Muscle layer of duodenum (tissue), 2 donors: ENCODE measurements around the gene PPP1R9A.

ENCODE experiments used
- H3K27ac ChIP-seq: one replicate; pipeline ENCODE4 v1.7.0; 2013; ENCODE audit warnings: mild to moderate bottlenecking, low read length
- H3K27me3 ChIP-seq: one replicate; pipeline ENCODE4 v1.7.0; 2013; ENCODE audit warnings: low read depth, mild to moderate bottlenecking, control low read depth, low read length
- H3K36me3 ChIP-seq, 2 donors: one replicate each; pipeline ENCODE4 v1.7.0; 2013; ENCODE audit warnings: low read length in 2 of 2, control low read depth in 1 of 2, mild to moderate bottlenecking in 1 of 2; ENCODE audit not compliant: insufficient read depth in 2 of 2, control insufficient read depth in 1 of 2
- H3K4me1 ChIP-seq, 2 donors: one replicate each; pipeline ENCODE4 v1.7.0; 2013; ENCODE audit warnings: low read length in 2 of 2, mild to moderate bottlenecking in 2 of 2, control low read depth in 1 of 2, moderate library complexity in 1 of 2; ENCODE audit not compliant: insufficient read depth in 2 of 2, control insufficient read depth in 1 of 2
- H3K4me3 ChIP-seq, 2 donors: one replicate each; pipeline ENCODE4 v1.7.0; 2013; ENCODE audit warnings: low read length in 2 of 2, low read depth in 1 of 2, mild to moderate bottlenecking in 1 of 2
- H3K9me3 ChIP-seq, 2 donors: one replicate each; pipeline ENCODE4 v1.7.0; 2013; ENCODE audit warnings: low read length in 2 of 2, control low read depth in 1 of 2, mild to moderate bottlenecking in 1 of 2; ENCODE audit not compliant: control insufficient read depth in 1 of 2
- donor health status: healthy.

The PPP1R9A gene

GRCh38 chr7:95066737-95067530, 159.5 kb downstream of the PPP1R9A start:
- Histone ChIP-seq H3K27ac (no peak overlapping the region), H3K4me1 (peaks cover 0 to 7% of the 10 kb centered on the region in 2 donors), H3K27me3 (no peaks in the 10 kb centered on the region), H3K9me3 (no peaks in the 10 kb centered on the region), H3K4me3 (no peak overlapping the region), H3K36me3 (no peaks in the 10 kb centered on the region)

- Histone ChIP-seq H3K36me3 (no peaks in the 10 kb centered on the region), H3K9me3 (no peaks in the 10 kb centered on the region), H3K4me1 (peaks cover 0 to 11% of the 10 kb centered on the region in 2 donors), H3K27ac (no peak overlapping the region), H3K27me3 (no peaks in the 10 kb centered on the region), H3K4me3 (no peak overlapping the region)
Observed at GRCh38 chr7:95088536-95089215, 181.3 kb downstream of the PPP1R9A start.

- Histone ChIP-seq H3K27me3 (no peaks in the 10 kb centered on the region), H3K4me3 (no peak overlapping the region), H3K27ac (no peak overlapping the region), H3K36me3 (no peaks in the 10 kb centered on the region), H3K9me3 (no peaks in the 10 kb centered on the region), H3K4me1 (peaks cover 0 to 11% of the 10 kb centered on the region in 2 donors)
Observed at GRCh38 chr7:95089414-95090315, 182.3 kb downstream of the PPP1R9A start.

- Histone ChIP-seq H3K27ac (no peak overlapping the region), H3K27me3 (no peaks in the 10 kb centered on the region)
Observed at GRCh38 chr7:95092324-95092723, 184.9 kb downstream of the PPP1R9A start.

GRCh38 chr7:95095259-95095965, 188.0 kb downstream of the PPP1R9A start:
- Histone ChIP-seq H3K36me3 (no peaks in the 10 kb centered on the region), H3K27me3 (no peaks in the 10 kb centered on the region), H3K4me1 (peaks cover 0 to 16% of the 10 kb centered on the region in 2 donors), H3K9me3 (no peaks in the 10 kb centered on the region), H3K4me3 (no peak overlapping the region), H3K27ac (no peak overlapping the region)

More at GRCh38 chr7:95092324-95092723, 184.9 kb downstream of the PPP1R9A start:
- no peaks in the 10 kb centered on the region for H3K36me3 ChIP-seq
- no peak overlapping the region for H3K4me3 ChIP-seq
- H3K4me1 ChIP-seq: peaks cover 0 to 11% of the 10 kb centered on the region in 2 donors
- no peaks in the 10 kb centered on the region for H3K9me3 ChIP-seq

- Histone ChIP-seq H3K27ac (no peak overlapping the region), H3K4me3 (no peak overlapping the region), H3K9me3 (no peaks in the 10 kb centered on the region), H3K36me3 (no peaks in the 10 kb centered on the region), H3K4me1 (peaks cover 0 to 16% of the 10 kb centered on the region in 2 donors), H3K27me3 (no peaks in the 10 kb centered on the region)
Observed at GRCh38 chr7:95095966-95096540, 188.7 kb downstream of the PPP1R9A start.

GRCh38 chr7:95097291-95097690, 189.9 kb downstream of the PPP1R9A start:
- Histone ChIP-seq H3K4me1 (peaks cover 0 to 10% of the 10 kb centered on the region in 2 donors), H3K4me3 (no peak overlapping the region), H3K36me3 (no peaks in the 10 kb centered on the region), H3K27me3 (no peaks in the 10 kb centered on the region), H3K27ac (no peak overlapping the region), H3K9me3 (no peaks in the 10 kb centered on the region)

GRCh38 chr7:95097851-95098250, 190.5 kb downstream of the PPP1R9A start:
- Histone ChIP-seq H3K27me3 (no peaks in the 10 kb centered on the region), H3K9me3 (no peaks in the 10 kb centered on the region), H3K27ac (no peak overlapping the region), H3K36me3 (no peaks in the 10 kb centered on the region), H3K4me1 (peaks cover 0 to 5% of the 10 kb centered on the region in 2 donors), H3K4me3 (no peak overlapping the region)

- Histone ChIP-seq H3K9me3 (no peaks in the 10 kb centered on the region), H3K27ac (no peak overlapping the region), H3K4me3 (no peak overlapping the region), H3K36me3 (no peaks in the 10 kb centered on the region), H3K27me3 (no peaks in the 10 kb centered on the region), H3K4me1 (peaks cover 0 to 8% of the 10 kb centered on the region in 2 donors)
Observed at GRCh38 chr7:95099106-95099505, 191.7 kb downstream of the PPP1R9A start.

- Histone ChIP-seq H3K4me3 (no peak overlapping the region), H3K27ac (no peak overlapping the region), H3K9me3 (no peaks in the 10 kb centered on the region), H3K4me1 (peaks cover 0 to 15% of the 10 kb centered on the region in 2 donors), H3K36me3 (no peaks in the 10 kb centered on the region), H3K27me3 (no peaks in the 10 kb centered on the region)
Observed at GRCh38 chr7:95101422-95101821, 194.0 kb downstream of the PPP1R9A start.
